Mucosa of stomach (tissue), 1 donor: ENCODE measurements around the gene OTUD1.
"Not testable (repeated sequence)": the region's sequence is repeated elsewhere in the genome, so short reads cannot be mapped to it uniquely, and the experiment has no call there.

Experiments
- H3K27me3 ChIP-seq: one replicate; pipeline ENCODE4 v1.7.0; 2013; ENCODE audit warnings: mild to moderate bottlenecking, low read length; ENCODE audit not compliant: control insufficient read depth, insufficient read depth
- H3K36me3 ChIP-seq: one replicate; pipeline ENCODE4 v1.7.0; 2013; ENCODE audit warnings: low read length; ENCODE audit not compliant: control insufficient read depth, insufficient read depth
- H3K4me1 ChIP-seq: one replicate; pipeline ENCODE4 v1.7.0; 2013; ENCODE audit warnings: mild to moderate bottlenecking, low read length; ENCODE audit not compliant: control insufficient read depth, insufficient read depth
- H3K4me3 ChIP-seq: one replicate; pipeline ENCODE4 v1.7.0; 2013; ENCODE audit warnings: low read length
- H3K9ac ChIP-seq: one replicate; pipeline ENCODE4 v1.7.0; 2013; ENCODE audit warnings: mild to moderate bottlenecking, low read length, moderate library complexity
- H3K9me3 ChIP-seq: one replicate; pipeline ENCODE4 v1.7.0; 2013; ENCODE audit warnings: mild to moderate bottlenecking, low read length, moderate library complexity; ENCODE audit not compliant: control insufficient read depth
- donor health status: Pancreatic carcinoma.

The OTUD1 gene, protein sequence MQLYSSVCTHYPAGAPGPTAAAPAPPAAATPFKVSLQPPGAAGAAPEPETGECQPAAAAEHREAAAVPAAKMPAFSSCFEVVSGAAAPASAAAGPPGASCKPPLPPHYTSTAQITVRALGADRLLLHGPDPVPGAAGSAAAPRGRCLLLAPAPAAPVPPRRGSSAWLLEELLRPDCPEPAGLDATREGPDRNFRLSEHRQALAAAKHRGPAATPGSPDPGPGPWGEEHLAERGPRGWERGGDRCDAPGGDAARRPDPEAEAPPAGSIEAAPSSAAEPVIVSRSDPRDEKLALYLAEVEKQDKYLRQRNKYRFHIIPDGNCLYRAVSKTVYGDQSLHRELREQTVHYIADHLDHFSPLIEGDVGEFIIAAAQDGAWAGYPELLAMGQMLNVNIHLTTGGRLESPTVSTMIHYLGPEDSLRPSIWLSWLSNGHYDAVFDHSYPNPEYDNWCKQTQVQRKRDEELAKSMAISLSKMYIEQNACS

DNA sequence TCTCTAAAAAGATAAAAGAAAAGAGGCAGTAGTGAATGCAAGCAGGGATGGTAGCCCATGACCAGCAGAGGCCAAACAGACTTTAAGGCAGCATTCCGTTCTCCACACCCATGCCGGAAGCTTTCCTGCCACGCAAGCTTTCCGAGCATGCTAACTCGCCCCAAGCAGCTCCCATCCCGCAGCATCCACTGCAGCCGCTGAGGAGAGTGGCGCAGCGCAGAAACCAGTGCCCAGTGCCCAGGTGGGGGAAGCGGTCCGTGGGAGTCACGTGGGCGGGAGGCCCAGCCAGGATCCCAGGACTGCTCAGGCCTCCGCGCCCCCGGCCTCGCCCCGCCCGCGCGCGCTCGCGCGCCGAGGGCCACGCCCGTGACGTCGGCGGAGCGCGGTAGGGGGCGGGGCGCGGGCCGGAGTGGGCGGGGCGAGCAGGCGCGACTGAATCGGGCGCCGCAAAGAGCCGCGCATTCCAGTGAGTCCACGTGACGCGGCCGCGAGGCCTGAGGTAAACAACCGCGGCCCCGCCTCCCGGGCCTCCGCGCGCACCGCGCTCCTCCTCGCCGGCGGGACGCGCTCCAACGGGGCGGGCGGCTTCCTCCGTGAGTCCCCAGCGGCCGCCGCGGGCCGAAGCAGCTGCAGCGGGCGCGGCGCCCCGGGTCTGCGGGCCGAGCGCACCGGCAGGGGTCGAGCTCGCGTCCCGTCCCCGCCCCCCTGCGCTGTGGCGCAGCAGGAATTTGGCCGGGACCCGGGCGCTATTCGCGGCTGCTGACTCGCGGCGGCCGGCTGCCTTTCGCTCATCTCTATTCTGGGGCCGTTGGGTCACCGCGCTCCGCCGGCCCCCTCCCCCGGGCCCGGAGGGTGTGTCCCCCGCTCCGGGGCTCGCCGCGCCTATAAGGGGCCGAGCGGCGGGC lies at the start of gene OTUD1:
TSS of gene OTUD1 (plus strand) at position 529 of the 905 bp plus-strand sequence. CDS start 383 bp downstream, outside the sequence.
- Histone ChIP-seq H3K9me3 (no peaks in the 10 kb centered on the region), H3K27me3 (no peaks in the 10 kb centered on the region), H3K4me3 (peak within 1 kb of the TSS; percentile 48), H3K36me3 (peaks cover 4% of the 10 kb centered on the region), H3K9ac (peak within 1 kb of the TSS; percentile 89), H3K4me1 (peaks cover 20% of the 10 kb centered on the region)

DNA sequence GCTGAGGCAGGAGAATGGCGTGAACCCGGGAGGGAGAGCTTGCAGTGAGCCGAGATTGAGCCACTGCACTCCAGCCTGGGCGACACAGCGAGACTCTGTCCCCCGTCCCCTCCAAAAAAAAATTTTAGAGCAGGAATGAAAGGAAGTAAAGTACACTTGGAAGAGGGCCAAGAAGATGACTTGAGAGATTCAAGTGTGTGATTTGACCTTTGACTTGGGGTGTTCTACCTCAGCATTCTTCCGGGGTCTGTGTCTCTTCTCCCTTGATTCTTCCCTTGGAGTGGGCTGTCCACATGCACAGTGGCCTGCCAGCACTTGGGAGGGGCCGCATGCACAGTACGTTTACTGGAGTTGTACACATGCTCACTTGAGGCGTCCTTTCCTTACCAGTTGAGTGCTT lies 48.5 kb upstream of the OTUD1 start:
- not testable (repeated sequence) for H3K4me3 ChIP-seq, H3K9me3 ChIP-seq, H3K4me1 ChIP-seq, H3K36me3 ChIP-seq, H3K27me3 ChIP-seq, H3K9ac ChIP-seq

DNA sequence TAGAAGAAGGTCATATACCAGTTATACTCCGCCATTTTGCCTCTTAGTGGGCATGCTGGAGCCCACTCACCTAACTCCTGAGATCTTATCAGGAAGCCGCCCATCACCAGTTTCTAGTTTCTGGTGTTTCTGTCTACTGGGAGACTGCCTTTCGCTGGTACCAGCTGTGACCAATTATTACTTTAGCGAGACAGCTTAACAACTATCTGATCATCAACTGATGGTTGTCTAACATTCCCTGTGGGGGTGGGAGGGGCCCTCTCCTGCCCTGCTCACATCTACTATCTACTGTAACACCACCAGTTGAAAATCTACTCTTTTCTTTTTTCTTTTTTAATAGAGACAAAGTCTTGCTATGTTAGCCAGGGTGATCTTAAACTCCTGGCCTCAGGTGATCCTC lies 48.1 kb upstream of the OTUD1 start:
- peaks cover 3% of the 10 kb centered on the region for H3K4me1 ChIP-seq
- H3K36me3 ChIP-seq = no peaks in the 10 kb centered on the region
- no peak overlapping the region for H3K9ac ChIP-seq
- no peak overlapping the region for H3K4me3 ChIP-seq
- H3K9me3 ChIP-seq = no peaks in the 10 kb centered on the region
- H3K27me3 ChIP-seq = no peaks in the 10 kb centered on the region

DNA sequence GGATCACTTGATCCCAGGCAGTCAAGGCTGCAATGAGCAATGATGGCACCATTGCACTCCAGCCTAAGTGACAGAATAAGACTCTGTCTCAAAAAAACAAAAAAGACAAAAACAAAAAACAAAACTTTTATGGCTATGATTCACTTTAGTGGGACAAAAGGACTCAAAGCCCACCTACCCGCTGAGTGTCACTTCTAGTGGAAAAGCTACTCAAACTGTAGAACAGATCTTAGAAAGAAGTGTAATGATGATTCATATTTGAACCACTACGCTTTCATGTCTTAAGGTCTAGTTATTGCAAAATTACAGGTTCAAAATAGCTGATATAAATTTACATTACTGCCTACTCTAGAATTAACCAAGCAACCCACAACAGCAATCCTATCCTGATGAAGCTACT lies 47.1 kb upstream of the OTUD1 start:
- Histone ChIP-seq H3K27me3 (no peaks in the 10 kb centered on the region), H3K4me3 (no peak overlapping the region), H3K9ac (no peak overlapping the region), H3K36me3 (no peaks in the 10 kb centered on the region), H3K9me3 (no peaks in the 10 kb centered on the region), H3K4me1 (peaks cover 12% of the 10 kb centered on the region)

DNA sequence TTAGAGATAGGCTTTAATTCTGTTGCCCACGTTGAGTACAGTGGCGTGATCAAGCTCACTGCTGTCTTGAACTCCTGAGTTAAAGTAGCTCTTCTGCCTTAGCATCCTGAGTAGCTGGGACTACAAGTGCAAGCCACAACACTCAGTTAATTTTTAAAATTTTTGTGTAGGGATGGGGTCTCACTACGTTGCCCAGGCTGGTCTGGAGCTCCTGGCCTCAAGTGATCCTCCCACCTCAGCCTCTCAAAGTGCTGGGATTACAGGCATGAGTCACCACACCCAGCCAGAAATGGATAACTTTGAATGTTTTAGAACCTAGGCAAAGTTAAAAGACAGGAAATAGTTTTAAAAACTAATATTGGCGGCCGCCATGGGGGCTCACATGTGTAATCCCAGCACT lies 43.9 kb upstream of the OTUD1 start:
- H3K9ac ChIP-seq = no peak overlapping the region
- peaks cover 36% of the 10 kb centered on the region for H3K4me1 ChIP-seq
- no peaks in the 10 kb centered on the region for H3K9me3 ChIP-seq
- H3K36me3 ChIP-seq = no peaks in the 10 kb centered on the region
- H3K27me3 ChIP-seq = no peaks in the 10 kb centered on the region
- H3K4me3 ChIP-seq = no peak overlapping the region

DNA sequence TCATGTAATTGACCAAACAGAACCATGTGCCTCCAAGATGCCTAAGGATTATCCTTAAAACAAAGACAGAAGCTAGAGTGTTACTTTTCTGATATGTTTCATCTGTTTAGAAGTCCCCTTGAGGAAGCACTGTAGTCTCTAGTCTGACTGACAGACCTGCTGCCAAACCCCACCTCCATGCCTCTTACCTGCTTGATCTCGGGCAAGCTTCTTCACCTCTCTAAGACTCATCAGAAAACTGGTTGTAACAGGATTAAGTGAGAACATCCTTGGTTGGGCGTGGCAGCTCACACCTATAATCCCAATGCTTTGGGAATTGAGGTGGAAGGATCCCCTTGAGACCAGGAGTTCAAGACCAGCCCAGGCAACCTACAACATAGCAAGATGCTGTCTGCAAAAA lies 42.2 kb upstream of the OTUD1 start:
- Histone ChIP-seq H3K4me3 (no peak overlapping the region), H3K36me3 (no peaks in the 10 kb centered on the region), H3K27me3 (no peaks in the 10 kb centered on the region), H3K4me1 (peaks cover 36% of the 10 kb centered on the region), H3K9ac (no peak overlapping the region), H3K9me3 (no peaks in the 10 kb centered on the region)

DNA sequence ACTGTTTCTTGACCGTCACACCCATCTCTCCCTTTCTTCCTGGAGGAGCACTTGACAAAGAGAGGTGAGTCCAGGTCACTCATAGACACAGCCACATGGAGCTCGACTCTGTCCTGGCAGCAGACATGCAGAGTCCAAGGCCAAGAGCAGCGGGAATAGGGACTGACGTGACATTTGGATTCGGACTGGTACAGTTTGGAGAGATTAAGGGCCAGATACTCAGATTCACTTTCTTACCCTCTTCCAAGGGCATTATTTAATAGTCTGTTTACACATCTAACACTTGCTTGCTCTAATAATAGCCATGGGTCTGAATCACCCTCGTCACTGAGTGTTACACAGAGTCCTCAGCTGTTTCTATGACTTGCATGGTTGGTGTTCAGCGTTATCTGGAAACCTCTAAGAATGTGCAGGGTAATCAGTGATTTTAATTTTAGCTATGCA lies 39.2 kb upstream of the OTUD1 start:
- Histone ChIP-seq H3K4me1 (peaks cover 43% of the 10 kb centered on the region), H3K9me3 (no peaks in the 10 kb centered on the region), H3K36me3 (no peaks in the 10 kb centered on the region), H3K27me3 (no peaks in the 10 kb centered on the region), H3K9ac (peak overlapping the region; percentile 33), H3K4me3 (no peak overlapping the region)

DNA sequence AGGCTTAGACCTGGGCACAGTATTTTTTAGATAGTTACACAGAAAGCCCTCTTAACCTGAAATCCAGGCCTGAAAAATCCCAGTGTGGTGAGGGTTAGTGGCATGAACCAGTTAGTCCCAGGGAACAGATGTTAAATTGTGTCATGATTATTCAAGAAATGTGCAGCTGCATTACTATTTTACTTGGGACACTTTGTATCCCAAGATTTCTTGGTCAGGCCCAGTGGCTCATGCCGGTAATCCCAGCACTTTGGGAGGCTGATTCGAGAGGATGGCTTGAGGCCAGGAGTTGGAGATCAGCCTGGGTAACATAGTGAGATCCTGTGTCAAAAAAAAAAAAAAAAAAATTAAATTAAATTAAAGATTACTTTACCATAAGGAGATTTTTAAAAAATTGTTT lies 36.0 kb upstream of the OTUD1 start:
- no peak overlapping the region for H3K9ac ChIP-seq
- H3K27me3 ChIP-seq = no peaks in the 10 kb centered on the region
- H3K36me3 ChIP-seq = no peaks in the 10 kb centered on the region
- H3K4me3 ChIP-seq = no peak overlapping the region
- H3K4me1 ChIP-seq = peaks cover 22% of the 10 kb centered on the region
- H3K9me3 ChIP-seq = no peaks in the 10 kb centered on the region

DNA sequence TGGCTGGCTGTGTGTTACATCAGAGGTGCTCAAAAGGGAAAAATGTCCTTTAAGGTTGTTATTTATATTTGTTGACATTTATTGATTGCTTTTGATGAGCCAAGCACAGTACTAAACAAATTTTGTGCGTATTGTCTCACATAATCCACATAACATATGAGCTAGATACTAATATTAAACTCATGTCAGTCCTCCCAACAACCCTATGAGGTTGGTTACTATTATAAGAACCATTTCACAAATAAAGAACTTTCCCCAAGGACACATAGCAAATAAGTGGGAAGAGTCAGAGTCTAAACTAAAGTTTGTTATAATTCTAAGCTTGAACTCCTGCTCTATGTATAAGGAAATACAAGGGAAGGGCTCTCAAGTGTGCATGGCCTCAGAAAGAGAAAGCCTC lies 35.6 kb upstream of the OTUD1 start:
- Histone ChIP-seq H3K27me3 (no peaks in the 10 kb centered on the region), H3K4me1 (peaks cover 21% of the 10 kb centered on the region), H3K4me3 (no peak overlapping the region), H3K9me3 (no peaks in the 10 kb centered on the region), H3K36me3 (no peaks in the 10 kb centered on the region), H3K9ac (no peak overlapping the region)

DNA sequence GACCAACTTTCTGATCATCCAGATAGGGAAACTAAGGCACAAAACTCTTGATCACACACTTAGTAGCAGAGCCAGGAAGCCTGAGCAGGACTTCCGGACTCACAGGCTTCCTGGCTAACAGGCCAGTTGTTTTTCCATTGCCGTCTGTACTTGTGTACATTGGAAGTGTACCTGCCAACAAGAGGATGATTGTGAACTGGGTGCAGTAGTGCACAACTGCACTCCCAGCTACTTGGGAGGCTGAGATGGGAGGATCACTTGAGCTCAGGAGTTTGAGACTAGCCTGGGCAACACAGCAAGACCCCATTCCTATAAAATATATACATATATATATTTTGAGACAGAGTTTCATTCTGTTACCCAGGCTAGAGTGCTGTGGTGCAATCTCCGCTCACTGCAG lies 35.2 kb upstream of the OTUD1 start:
- no peak overlapping the region for H3K4me3 ChIP-seq
- no peaks in the 10 kb centered on the region for H3K27me3 ChIP-seq
- peaks cover 17% of the 10 kb centered on the region for H3K4me1 ChIP-seq
- H3K36me3 ChIP-seq = no peaks in the 10 kb centered on the region
- H3K9me3 ChIP-seq = no peaks in the 10 kb centered on the region
- H3K9ac ChIP-seq = no peak overlapping the region

DNA sequence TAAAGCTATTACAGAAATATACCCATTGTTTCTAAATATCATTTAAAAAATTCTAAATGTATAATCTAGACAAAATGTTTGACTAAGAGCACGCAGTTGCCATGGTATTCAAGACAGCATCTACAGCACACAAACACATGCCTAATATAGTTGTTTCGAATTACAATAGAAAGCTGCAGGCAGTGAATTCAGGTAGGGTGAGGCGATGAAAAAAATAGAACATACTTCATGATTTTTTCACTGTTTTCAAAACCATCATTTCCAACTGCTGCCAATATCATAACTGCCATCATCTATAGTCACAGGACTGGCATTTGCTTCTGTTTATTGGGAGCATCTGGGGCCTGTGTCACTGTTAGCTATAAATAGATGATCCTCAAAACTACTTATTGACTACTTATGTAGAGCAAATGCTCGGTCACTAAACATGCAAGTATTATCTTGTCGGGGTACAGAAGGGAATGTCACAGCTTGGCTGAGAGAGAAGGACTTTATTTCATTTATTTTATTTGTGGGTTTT lies 34.4 kb upstream of the OTUD1 start:
- no peaks in the 10 kb centered on the region for H3K27me3 ChIP-seq
- no peaks in the 10 kb centered on the region for H3K9me3 ChIP-seq
- peaks cover 9% of the 10 kb centered on the region for H3K4me1 ChIP-seq
- no peaks in the 10 kb centered on the region for H3K36me3 ChIP-seq
- no peak overlapping the region for H3K4me3 ChIP-seq
- H3K9ac ChIP-seq = no peak overlapping the region

DNA sequence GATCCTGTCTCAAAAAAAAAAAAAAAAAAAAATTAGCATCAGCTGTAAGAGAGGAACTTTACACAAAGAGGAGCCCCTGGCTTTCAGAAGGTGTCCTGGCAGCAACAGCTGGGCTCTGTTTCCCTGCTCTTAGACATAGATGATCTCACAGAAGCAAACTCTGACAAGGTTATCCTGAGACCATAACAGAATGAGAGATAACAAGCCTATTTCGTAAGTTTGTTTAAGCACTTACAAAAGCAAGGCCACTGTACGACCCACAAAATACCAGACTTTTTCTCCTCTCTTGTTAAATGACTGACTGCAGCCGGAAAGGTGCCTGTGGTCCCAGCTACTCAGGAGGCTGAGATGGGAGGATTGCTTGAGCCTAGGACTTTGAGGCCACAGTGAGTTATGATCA lies 33.3 kb upstream of the OTUD1 start:
- Histone ChIP-seq H3K4me3 (no peak overlapping the region), H3K9ac (no peak overlapping the region), H3K27me3 (no peaks in the 10 kb centered on the region), H3K36me3 (no peaks in the 10 kb centered on the region), H3K4me1 (peaks cover 7% of the 10 kb centered on the region), H3K9me3 (no peaks in the 10 kb centered on the region)
